HG03457 (cell line): ENCODE results near the gene BMP6.
"Not testable (repeated sequence)": the region's sequence is repeated elsewhere in the genome, so short reads cannot be mapped to it uniquely, and the experiment has no call there.

Source experiments
- ATAC-seq: cut with Tn5 transposase; IDR thresholded peaks from one replicate; pipeline ENCODE4 v1.9.1; 2021; ENCODE audit warnings: moderate number of reproducible peaks; ENCODE audit not compliant: unreplicated experiment

Gene BMP6

GRCh38 chr6:7880718-7881107 lies 154.8 kb downstream of the BMP6 start:
- ATAC-seq, result no peak

GRCh38 chr6:7881765-7882500 lies 156.0 kb downstream of the BMP6 start:
- no peak for ATAC-seq

GRCh38 chr6:7882505-7883257 lies 156.8 kb downstream of the BMP6 start:
- ATAC-seq, result no peak

GRCh38 chr6:7883381-7883780 lies 157.5 kb downstream of the BMP6 start:
- ATAC-seq, result no peak

- ATAC-seq, result no peak
These were observed 160.2 kb downstream of the BMP6 start for GRCh38 chr6:7886132-7886531.

GRCh38 chr6:7887278-7887991 lies 161.5 kb downstream of the BMP6 start:
- no peak for ATAC-seq

- no peak for ATAC-seq
These were observed 162.9 kb downstream of the BMP6 start for GRCh38 chr6:7888587-7889357.

- no peak for ATAC-seq
These were observed 165.4 kb downstream of the BMP6 start for GRCh38 chr6:7891078-7891872.

GRCh38 chr6:7892367-7892766 lies 166.5 kb downstream of the BMP6 start:
- not testable (repeated sequence) for ATAC-seq

- no peak for ATAC-seq
These were observed 167.4 kb downstream of the BMP6 start for GRCh38 chr6:7893342-7893741.

GRCh38 chr6:7894262-7895124 lies 168.6 kb downstream of the BMP6 start:
- no peak for ATAC-seq

GRCh38 chr6:7895125-7895423 lies 169.2 kb downstream of the BMP6 start:
- no peak for ATAC-seq

GRCh38 chr6:7896465-7896987 lies 170.6 kb downstream of the BMP6 start:
- ATAC-seq, result no peak

GRCh38 chr6:7897461-7898192 lies 171.7 kb downstream of the BMP6 start:
- no peak for ATAC-seq

- ATAC-seq, result not testable (repeated sequence)
These were observed 172.3 kb downstream of the BMP6 start for GRCh38 chr6:7898193-7898586.

GRCh38 chr6:7899101-7899888 lies 173.4 kb downstream of the BMP6 start:
- ATAC-seq, result peak; percentile 47

- ATAC-seq, result no peak
These were observed 174.0 kb downstream of the BMP6 start for GRCh38 chr6:7899889-7900213.

- ATAC-seq, result no peak
These were observed 174.7 kb downstream of the BMP6 start for GRCh38 chr6:7900621-7901020.
